ENCODE data around the gene DDX23.
A peak's percentile ranks its signal among the peaks of the same experiment; 100 is the strongest.

The DDX23 gene

DNA sequence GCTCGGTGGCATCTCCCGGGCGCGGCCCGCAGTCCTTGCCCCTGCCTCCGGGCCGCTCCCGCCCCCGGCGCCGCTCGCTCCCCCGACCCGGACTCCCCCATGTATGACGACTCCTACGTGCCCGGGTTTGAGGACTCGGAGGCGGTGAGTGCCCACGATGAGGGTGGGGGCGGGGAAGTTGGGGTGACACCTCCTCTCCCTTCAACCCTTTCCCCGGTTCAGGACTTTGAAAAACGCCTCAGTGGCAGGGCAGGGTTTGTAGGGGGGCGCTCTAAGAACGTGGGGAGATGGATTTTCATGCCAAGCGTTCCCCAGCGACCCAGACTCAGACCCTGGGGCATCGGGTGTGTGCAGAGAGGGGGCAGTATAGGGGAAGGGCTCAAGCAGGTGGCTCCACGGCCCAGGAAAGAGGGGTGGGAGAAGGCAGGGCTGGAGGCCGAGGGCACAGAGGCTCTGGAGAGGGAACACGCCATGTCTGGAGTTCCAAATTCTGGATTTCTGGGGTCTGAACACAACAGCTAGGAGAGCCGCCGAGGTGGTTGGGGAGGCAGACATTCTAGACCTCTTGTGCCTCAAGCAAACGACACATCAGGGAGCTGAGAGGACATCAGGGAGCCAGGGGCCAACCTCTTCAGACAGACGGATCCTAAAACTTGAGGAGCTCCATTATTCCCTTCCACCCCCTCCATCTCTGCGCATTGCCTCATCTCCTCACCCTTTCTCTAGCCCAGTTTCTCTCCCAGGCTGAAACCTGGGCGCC is 33.0 kb downstream of the DDX23 start:
- Mint-ChIP-seq H3K9me3 (no peaks in the 10 kb centered on the region), H3K4me3 (peak overlapping the region; percentile 80 to 88), H3K27me3 (peaks cover 38% of the 10 kb centered on the region), H3K4me1 (peaks cover 44% of the 10 kb centered on the region), H3K27ac (peak overlapping the region in 1 of 2 donors; percentile 4)
- peak; percentile 4 for ATAC-seq
- DNase-seq: no peak

DNA sequence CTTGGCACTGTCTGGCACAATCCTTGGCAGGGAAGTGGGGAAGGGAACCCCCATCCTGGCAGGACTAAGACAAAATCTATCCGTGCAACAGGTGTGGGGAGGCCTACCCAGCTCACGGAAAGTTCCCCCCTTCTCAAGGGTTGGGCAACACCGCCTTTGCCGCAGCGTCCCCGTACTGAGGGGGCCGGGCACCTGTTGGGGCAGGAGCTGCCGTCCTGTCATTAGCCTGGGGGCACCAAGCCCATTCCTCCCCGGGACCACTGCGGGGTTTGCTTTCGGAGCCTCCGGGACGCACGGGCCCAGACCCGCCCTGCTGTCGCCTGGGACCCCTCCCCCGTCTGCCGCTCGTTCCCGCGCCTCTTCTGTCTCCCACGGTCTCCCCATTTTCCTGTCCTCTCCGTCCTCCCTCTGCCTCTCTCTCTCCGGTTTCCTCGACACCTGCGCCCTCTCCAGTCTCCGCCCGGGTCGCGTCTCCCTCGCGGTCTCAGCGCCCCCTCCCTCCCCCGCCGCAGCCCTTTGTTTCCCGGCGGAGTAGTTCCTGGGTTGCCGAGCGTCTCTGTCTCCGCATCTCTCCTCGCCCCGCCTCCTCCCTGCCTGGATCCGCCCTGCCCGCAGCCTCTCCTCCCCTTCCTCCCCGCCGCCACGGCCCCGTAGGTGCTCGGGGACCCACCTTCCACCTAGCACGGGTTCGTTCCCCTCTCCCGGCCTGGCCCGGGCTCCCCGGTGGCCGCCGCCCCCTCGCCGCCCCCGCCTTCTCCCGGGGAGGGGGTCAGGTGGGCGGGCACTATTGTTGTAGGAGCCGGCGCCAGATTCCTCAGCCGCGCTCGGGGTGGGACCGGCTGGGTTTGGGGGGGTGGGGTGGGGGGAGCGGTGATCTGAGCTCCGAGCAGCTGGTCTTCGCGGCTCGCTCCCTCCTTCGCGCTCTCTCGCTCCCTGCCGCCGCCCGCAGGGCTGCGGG is 33.8 kb downstream of the DDX23 start, which contains the start of gene CACNB3:
TSS of gene CACNB3 (plus strand) at position 624 of the 958 bp plus-strand sequence. CDS start 434 bp downstream, outside the sequence.
- Mint-ChIP-seq H3K4me1 (peaks cover 48% of the 10 kb centered on the region), H3K9me3 (no peaks in the 10 kb centered on the region), H3K4me3 (peak within 1 kb of the TSS; percentile 86 to 88), H3K27me3 (peaks cover 38% of the 10 kb centered on the region), H3K27ac (peak within 1 kb of the TSS in 1 of 2 donors; percentile 4)
- DNase-seq (peak; percentile 68 to 71), ATAC-seq (peak; percentile 60)

DNA sequence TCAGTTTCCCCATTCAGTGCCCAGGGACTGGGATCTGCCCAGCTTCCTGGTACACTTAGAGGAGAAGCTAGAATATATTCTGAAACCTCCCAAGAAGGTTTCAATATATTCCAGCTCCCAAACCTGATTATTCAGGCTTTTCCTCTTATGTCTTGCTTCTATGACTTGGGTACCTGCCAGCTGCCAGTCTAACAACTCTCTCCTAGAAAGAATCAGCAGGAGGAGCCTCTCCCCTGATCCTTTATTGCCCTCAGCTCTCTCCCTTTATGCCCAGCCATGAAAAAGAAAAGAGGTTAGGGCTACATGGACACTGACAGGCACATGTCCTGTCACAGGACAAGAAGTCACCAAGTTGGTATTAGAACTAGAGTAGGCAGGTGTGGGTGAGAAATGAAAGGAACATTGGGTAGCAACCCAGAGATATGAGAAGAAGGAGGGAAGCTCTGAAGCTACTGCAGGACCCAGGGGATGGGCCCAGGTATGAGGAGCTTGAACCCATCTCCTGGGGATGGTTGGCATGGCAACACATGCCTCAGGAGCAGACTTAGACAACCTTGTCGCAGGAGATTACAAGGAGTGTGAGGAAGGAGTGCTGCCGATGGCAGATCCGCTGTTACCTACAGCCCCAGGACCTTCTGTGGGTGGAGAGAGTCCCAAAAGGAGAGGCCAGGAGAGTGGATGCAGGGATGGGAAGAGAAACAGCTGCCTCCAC is 35.7 kb downstream of the DDX23 start:
- ATAC-seq (no peak), DNase-seq (no peak)
- H3K9me3 Mint-ChIP-seq: no peaks in the 10 kb centered on the region
- peaks cover 55% of the 10 kb centered on the region for H3K4me1 Mint-ChIP-seq
- H3K27ac Mint-ChIP-seq: peak overlapping the region in 1 of 2 donors; percentile 27
- H3K27me3 Mint-ChIP-seq: peaks cover 38% of the 10 kb centered on the region
- H3K4me3 Mint-ChIP-seq: peak overlapping the region; percentile 92 to 93

DNA sequence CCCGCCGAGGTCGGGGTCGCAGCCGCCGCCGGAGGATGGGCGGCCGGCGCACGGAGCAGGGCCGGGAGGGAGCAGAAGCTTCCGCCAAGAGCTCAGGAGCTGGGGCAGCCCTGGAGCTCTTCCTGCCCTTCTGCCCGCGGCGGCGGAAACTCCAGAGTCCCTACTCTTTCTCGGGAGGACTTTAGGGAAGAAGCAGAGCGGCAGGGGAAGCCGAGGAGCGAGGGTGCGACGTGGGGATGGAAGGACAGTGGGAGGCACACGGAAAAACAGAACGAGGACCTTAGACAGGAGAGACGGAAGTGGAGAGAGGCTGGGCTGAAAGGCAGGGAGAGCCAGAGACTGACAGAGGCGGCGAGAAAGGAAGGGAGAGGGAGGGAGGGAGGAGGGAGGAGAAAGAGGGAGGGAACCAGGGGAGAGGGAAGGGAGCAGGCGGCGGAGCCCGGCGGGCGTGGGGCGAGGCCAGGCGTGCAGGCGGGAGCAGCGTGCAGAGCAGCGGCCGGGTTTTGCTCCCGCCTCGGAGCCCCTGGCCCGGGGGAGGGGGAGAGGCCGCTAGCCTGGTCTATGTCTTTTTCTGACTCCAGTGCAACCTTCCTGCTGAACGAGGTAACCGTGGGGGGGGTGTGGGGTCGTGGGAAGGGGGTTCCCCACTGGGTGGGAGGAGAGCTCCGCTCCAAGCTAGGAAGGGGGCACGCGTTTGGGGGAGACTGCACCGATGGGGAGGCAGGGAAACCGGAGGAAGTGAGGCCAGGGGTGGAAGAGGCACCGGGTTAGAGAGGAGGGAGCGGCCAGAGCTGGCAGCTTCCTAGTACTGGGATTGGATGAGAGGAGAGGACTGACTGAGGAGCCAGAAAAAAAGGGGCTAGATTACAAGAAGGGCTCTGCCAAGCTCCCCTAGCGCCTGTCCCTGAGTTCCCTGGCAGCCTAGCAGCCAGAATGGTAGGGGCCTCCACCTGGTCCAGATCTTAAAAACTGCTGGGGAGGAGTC is 36.5 kb downstream of the DDX23 start:
- H3K27me3 Mint-ChIP-seq: peaks cover 38% of the 10 kb centered on the region
- DNase-seq: peak in 1 of 2 donors; percentile 27

DNA sequence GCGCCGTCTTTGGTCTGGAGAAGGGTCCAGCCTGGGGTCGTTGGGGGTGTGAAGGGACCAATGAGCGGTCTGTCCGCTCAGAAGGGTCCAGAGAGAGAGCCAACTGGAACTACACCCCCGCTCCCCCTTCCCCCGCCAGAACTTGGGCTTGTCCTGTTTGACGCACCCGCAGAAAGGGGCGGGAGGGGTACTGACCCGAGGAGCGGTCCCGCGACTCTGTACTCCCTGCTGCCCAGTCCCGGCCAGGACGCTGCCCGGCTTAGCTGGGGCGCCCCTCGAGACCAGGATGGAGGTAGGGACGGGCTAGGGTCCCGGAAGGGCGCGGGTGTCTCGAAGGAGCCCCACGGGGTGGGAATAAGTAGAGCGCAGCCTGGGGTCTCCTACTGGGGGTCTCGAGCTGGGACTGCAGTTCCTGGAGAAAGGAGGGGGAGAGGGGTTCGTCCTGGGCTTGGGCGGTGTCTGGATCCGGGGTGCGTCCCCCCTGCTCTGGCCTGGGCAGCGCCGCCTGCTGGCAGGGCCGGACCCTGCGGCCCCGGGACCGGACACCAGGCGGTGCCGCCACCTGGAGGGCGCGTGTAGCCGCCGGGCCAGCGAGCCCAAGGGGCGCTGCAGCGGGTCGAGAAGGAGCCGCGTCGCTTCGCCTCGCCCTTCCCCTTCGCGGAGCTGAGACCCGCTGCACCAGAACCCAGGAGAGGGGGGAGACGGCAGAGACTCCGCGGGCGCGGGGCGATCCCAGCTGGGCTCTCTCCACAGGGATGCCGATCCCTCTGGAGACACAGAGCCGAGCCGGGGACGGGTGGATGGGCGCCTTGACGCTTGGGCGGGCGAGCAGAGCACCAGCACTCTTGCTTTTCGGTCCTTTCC is 37.5 kb downstream of the DDX23 start:
- ATAC-seq: peak; percentile 85
- Mint-ChIP-seq H3K9me3 (no peaks in the 10 kb centered on the region), H3K4me1 (peaks cover 55% of the 10 kb centered on the region)

More for the DNA sequence above, 36.5 kb downstream of the DDX23 start:
- ATAC-seq: peak; percentile 53
- peak overlapping the region; percentile 53 to 94 for H3K27ac Mint-ChIP-seq
- H3K9me3 Mint-ChIP-seq: no peaks in the 10 kb centered on the region
- H3K4me1 Mint-ChIP-seq: peaks cover 55% of the 10 kb centered on the region
- peak overlapping the region; percentile 92 to 93 for H3K4me3 Mint-ChIP-seq

DNA sequence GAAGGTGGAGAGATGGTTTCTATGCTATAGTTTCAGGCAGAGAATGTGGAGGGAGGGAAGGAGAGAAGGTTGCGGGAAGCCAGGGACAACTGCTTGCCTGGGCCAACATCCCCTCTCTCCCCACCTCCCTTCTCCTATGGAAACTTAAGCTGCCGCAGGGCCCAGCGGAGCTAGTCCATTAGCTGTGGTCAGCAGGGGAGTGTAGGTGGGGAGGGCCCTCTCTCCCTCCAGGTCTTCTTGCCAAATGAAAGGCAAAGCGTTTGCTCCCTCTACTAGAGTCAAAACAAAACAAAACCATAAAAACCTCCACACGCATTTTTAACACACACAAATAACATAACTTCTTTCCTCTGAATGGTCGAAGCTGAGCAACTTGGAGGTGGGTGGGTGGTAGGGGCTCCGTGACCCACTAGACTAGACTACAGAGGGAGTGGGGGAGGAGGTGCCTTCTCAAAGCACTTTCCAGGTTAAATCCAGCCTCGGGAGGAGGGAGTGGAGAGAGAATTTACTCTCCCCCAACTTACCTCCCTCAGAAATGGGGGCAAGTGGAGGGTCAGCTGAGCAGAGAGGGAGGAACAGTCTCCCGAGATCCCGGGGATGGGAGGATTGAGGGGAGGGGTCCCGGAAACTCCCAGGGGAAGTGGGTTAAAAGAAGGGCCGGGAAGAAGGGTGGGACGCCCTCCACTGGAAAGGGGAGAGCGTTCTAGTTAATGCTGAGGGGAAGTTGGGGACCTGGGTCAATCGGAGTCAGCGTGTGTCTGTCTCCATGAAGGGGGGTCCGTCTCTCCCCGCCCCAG is 38.3 kb downstream of the DDX23 start:
- H3K9me3 Mint-ChIP-seq: no peaks in the 10 kb centered on the region
- DNase-seq (no peak), ATAC-seq (no peak)
- peaks cover 31% of the 10 kb centered on the region for H3K27me3 Mint-ChIP-seq
- peak overlapping the region in 1 of 2 donors; percentile 78 for H3K27ac Mint-ChIP-seq
- peak overlapping the region; percentile 92 to 93 for H3K4me3 Mint-ChIP-seq
- H3K4me1 Mint-ChIP-seq: peaks cover 49% of the 10 kb centered on the region

More for the DNA sequence above, 37.5 kb downstream of the DDX23 start:
- Mint-ChIP-seq H3K4me3 (peak overlapping the region; percentile 92 to 93), H3K27me3 (peaks cover 38% of the 10 kb centered on the region), H3K27ac (peak overlapping the region; percentile 58 to 94)
- DNase-seq: peak; percentile 87 to 90

DNA sequence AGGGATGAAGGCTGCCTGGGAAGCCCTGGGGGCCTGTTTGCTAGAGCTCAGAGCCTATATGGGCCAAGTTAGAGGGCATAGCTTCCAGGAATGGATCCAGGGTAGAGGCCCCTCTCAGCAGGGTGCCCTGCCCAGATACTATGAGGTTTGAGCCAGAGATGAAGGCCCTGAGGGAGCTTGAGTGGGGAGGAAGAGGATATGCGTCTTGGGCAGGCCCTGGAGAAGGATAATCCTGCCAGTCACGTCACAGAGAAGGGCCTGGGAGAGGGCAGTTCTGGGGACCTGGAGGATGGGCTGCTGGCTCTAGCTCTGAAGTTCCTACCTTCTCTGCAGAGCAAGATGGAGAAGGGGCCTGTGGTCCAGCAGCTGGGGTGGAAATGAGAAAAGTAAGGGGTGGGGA is 39.6 kb downstream of the DDX23 start:
- Mint-ChIP-seq H3K9me3 (no peaks in the 10 kb centered on the region), H3K4me3 (no peak overlapping the region), H3K4me1 (peaks cover 39% of the 10 kb centered on the region), H3K27ac (no peak overlapping the region), H3K27me3 (peaks cover 19% of the 10 kb centered on the region)
- ATAC-seq (no peak), DNase-seq (no peak)

DNA sequence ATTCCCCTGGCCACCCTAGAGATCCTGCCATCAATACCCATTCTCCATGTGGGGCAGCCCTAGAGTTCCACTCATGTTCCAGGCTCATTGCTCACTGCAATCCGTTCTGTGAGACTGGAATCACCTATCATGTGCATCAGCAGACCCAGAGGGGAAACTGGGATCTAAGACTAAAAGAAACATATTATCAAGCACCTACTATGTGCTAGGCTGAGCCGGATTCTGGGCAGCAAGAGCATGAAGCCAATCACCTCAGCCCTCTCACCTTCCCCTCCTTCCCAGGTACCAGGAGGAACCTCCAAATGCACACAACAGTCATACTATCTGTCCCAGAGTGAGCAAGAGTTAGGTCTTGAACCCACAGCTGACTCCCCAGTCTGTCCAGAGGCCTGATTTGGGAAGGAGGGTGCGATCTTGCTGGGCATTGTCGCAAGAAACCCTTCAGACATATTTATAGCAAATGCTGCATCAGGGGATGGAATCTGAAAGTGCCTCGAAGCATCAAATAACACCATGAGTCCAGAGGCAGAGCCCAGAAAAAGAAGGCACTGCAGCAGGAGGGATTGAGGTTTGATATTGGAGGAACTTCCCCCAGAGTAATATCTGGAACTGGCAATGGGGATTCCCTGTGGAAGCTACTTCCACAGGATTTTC is 40.4 kb downstream of the DDX23 start:
- ATAC-seq (no peak), DNase-seq (no peak)
- H3K9me3 Mint-ChIP-seq: no peaks in the 10 kb centered on the region
- no peak overlapping the region for H3K27ac Mint-ChIP-seq
- H3K27me3 Mint-ChIP-seq: peaks cover 11% of the 10 kb centered on the region
- H3K4me3 Mint-ChIP-seq: no peak overlapping the region
- H3K4me1 Mint-ChIP-seq: peaks cover 31% of the 10 kb centered on the region

DNA sequence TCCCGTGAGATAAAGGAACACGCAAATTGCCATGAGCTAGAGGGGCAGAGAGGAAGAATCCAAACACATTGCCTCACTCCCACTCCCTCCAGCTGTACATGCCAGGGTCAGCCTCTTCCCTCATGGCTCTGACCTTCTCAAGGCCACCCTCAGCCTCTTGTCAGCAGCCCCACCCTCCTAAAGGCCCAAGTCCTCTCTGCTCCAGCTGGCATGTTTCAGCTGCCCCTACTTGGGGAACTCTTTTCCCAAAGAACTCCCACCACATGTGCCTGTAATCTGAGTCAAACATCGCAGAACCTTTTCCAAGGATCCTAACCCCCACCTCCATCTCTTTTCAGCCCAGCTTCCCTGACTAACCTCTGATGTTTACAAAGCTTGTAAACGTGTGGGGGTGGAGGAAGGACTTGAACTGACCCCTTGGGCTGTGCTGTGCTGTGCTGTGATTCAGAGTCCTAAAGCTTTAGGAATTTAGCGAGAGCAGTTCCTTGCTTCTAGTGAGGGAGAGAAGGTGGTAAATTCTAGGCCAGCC is 41.0 kb downstream of the DDX23 start:
- DNase-seq: no peak
- no peak for ATAC-seq
- no peak overlapping the region for H3K4me3 Mint-ChIP-seq
- H3K27me3 Mint-ChIP-seq: peaks cover 5% of the 10 kb centered on the region
- H3K27ac Mint-ChIP-seq: peak overlapping the region in 1 of 2 donors; percentile 35
- H3K4me1 Mint-ChIP-seq: peaks cover 25% of the 10 kb centered on the region
- H3K9me3 Mint-ChIP-seq: no peaks in the 10 kb centered on the region

DNA sequence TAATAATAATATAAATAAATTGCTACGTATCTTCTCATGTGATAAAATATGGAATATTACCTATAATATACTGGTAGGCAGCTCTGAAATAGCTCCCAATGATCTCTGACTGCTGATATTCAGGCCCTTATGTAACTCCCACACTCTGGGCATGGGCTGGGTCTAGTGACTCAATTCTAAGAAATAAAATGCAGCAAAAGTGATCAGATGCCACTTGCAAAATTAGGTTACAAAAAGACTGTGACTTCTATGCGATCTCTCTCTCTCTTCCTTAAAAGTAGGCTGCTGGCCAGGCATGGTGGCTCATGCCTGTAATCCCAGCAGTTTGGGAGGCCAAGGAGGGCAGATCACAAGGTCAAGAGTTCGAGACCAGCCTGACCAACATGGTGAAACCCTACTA is 44.0 kb downstream of the DDX23 start:
- no peaks in the 10 kb centered on the region for H3K27me3 Mint-ChIP-seq
- ATAC-seq (no peak), DNase-seq (no peak)
- no peaks in the 10 kb centered on the region for H3K9me3 Mint-ChIP-seq
- H3K4me3 Mint-ChIP-seq: no peak overlapping the region
- H3K27ac Mint-ChIP-seq: no peak overlapping the region
- peaks cover 13% of the 10 kb centered on the region for H3K4me1 Mint-ChIP-seq

DNA sequence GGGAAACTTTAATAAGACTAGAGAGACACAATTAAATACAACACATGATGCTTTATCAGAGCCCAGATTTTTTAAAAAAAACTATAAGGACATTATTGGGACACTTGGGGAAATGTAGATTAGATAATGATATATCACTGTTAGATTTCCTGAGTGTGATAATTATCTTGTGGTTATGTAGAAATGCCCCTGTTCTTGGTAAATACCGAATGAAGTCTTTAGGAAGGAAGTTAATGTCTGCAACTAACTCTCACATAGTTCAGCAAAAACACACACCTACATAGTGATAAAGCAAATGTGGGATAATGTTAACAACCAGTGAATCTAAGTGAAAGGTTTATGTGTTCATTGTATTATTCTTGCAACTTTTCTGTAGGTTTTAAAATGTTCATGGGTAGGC is 48.3 kb downstream of the DDX23 start:
- ATAC-seq: no peak
- Mint-ChIP-seq H3K4me1 (peaks cover 7% of the 10 kb centered on the region), H3K27ac (no peak overlapping the region), H3K4me3 (no peak overlapping the region), H3K9me3 (no peaks in the 10 kb centered on the region), H3K27me3 (peaks cover 12% of the 10 kb centered on the region)
- no peak for DNase-seq

DNA sequence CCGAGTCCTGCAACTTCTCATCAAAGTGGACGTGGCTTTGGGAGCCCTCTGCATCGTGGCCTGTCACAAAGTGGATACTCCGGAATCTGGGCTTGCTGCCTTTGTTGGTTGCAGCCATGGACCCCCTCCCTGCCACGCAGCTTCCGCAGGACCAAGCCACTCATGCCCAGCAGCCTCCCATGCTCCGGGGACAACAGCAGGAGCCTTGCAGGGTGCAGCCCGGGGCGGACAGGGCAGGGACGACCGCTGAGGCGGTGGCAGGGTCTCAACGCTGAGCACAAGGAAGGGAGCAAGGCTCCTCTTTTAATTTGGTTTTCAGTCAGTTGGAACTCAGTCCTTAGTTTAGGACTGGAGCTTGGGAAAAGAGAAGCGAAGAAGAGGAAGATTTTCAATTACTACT is 51.0 kb downstream of the DDX23 start:
- ATAC-seq (no peak), DNase-seq (no peak)
- Mint-ChIP-seq H3K27ac (no peak overlapping the region), H3K4me1 (peaks cover 15% of the 10 kb centered on the region), H3K9me3 (no peaks in the 10 kb centered on the region), H3K4me3 (no peak overlapping the region), H3K27me3 (peaks cover 12% of the 10 kb centered on the region)
